GM21528 (cell line): ENCODE measurements around the gene PAK4.

Source experiments
- ATAC-seq: cut with Tn5 transposase; IDR thresholded peaks from one replicate; pipeline ENCODE4 v1.9.1; 2021; ENCODE audit warnings: mild to moderate bottlenecking, moderate library complexity; ENCODE audit not compliant: unreplicated experiment, low FRiP score

Gene PAK4

GRCh38 chr19:39175564-39175963, 50.0 kb downstream of the PAK4 start:
- no peak for ATAC-seq

- ATAC-seq, result no peak
Measured at GRCh38 chr19:39177110-39177699, 51.6 kb downstream of the PAK4 start.

- no peak for ATAC-seq
Measured at GRCh38 chr19:39177736-39178135, 52.1 kb downstream of the PAK4 start.

- ATAC-seq, result no peak
Measured at GRCh38 chr19:39178296-39179006, 52.9 kb downstream of the PAK4 start.

- ATAC-seq, result no peak
Measured at GRCh38 chr19:39179754-39180153, 54.2 kb downstream of the PAK4 start.

GRCh38 chr19:39180749-39181148, 55.2 kb downstream of the PAK4 start:
- no peak for ATAC-seq

- no peak for ATAC-seq
Measured at GRCh38 chr19:39181500-39182173, 56.1 kb downstream of the PAK4 start.

GRCh38 chr19:39182174-39182505, 56.6 kb downstream of the PAK4 start:
- ATAC-seq, result no peak

- ATAC-seq, result no peak
Measured at GRCh38 chr19:39183104-39183503, 57.5 kb downstream of the PAK4 start.

GRCh38 chr19:39186391-39186790, 60.8 kb downstream of the PAK4 start:
- ATAC-seq, result no peak

- no peak for ATAC-seq
Measured at GRCh38 chr19:39187552-39187943, 62.0 kb downstream of the PAK4 start.

GRCh38 chr19:39188960-39189359, 63.4 kb downstream of the PAK4 start:
- ATAC-seq, result no peak

- ATAC-seq, result no peak
Measured at GRCh38 chr19:39190768-39191167, 65.2 kb downstream of the PAK4 start.

- no peak for ATAC-seq
Measured at GRCh38 chr19:39192846-39193245, 67.3 kb downstream of the PAK4 start.

- no peak for ATAC-seq
Measured at GRCh38 chr19:39193803-39194202, 68.2 kb downstream of the PAK4 start.

GRCh38 chr19:39194832-39195542, 69.4 kb downstream of the PAK4 start:
- no peak for ATAC-seq

- ATAC-seq, result no peak
Measured at GRCh38 chr19:39195755-39196154, 70.2 kb downstream of the PAK4 start.

GRCh38 chr19:39196320-39196719, 70.7 kb downstream of the PAK4 start:
- ATAC-seq, result no peak

- ATAC-seq, result no peak
Measured at GRCh38 chr19:39196860-39197562, 71.4 kb downstream of the PAK4 start, which contains the start of gene NCCRP1. Gene NCCRP1 (plus strand): TSS chr19:39196964. CDS start chr19:39196983, 19 bp downstream.

- ATAC-seq, result no peak
Measured at GRCh38 chr19:39197808-39198207, 72.2 kb downstream of the PAK4 start.

- ATAC-seq, result no peak
Measured at GRCh38 chr19:39199025-39199424, 73.4 kb downstream of the PAK4 start.
